GM12891 (cell line): ENCODE measurements around the gene NUP210.

ENCODE experiments used
- DNase-seq: peaks from one replicate; pipeline ENCODE4 v3.0.0; 2011; ENCODE audit warnings: low spot score; ENCODE audit not compliant: insufficient read length
- FAIRE-seq: peaks from 2 replicates; lab custom pipeline; 2011; peaks lifted over from hg19 to GRCh38; lab: Jason Lieb, UNC
- PAX5 ChIP-seq: IDR thresholded peaks from 2 replicates; pipeline ENCODE4 v1.6.1; 2011; ENCODE audit warnings: low read length, moderate library complexity, mild to moderate bottlenecking; ENCODE audit not compliant: insufficient read depth, severe bottlenecking
- POLR2A ChIP-seq: IDR thresholded peaks from 2 replicates; pipeline ENCODE4 v1.6.1; 2011; ENCODE audit warnings: low read depth, low read length, control low read depth
- POLR2AphosphoS5 ChIP-seq: IDR thresholded peaks from 2 replicates; pipeline ENCODE4 v1.6.1; 2011; ENCODE audit warnings: low read depth, low read length, control low read depth
- POU2F2 ChIP-seq: IDR thresholded peaks from 2 replicates; pipeline ENCODE4 v1.6.1; 2011; ENCODE audit warnings: low read depth, mild to moderate bottlenecking, control low read depth, low read length, moderate library complexity
- SPI1 ChIP-seq: IDR thresholded peaks from 2 replicates; pipeline ENCODE4 v1.6.1; 2011; ENCODE audit warnings: low read depth, low read length, control low read depth
- TAF1 ChIP-seq: IDR thresholded peaks from 2 replicates; pipeline ENCODE4 v1.6.1; 2011; ENCODE audit warnings: low read depth, low read length, control low read depth

Gene NUP210

DNA sequence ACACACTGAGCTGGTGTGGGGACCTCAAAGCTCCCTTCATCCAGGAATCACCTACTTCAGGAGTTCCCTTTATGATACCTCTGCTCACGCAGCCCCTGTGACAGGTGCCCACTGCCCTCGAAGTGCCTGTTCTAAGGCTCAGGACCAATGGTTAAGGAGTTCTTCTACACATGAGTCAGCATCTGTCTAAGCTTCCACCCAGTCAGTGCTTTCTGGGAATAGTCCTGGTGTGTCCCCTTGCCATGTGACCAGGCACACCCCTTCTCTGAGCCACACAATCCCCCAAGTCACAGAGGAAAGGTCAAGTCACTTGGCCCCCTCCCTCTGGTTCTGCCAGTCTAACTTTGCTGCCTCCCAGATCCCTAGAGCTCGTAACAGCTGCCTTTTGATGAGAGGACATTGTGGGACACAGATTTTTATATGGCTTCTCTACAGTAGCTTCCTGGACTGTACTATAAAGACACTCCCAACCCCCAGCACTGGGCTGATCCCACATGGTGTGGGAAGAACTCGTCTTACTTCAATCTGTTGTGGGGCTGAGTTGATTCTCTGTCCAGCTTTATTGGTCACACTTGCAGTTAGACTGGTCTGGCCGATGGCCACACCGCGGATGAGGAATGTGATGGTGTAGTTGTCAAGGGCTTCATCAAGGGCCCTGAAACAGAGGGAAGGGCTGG, 78.8 kb downstream of the NUP210 start:
- DNase-seq = no peak
- no peak for FAIRE-seq
- no peak for TF ChIP-seq SPI1

- FAIRE-seq = no peak
- no peak for DNase-seq
- TF ChIP-seq POLR2A = no peak
- no peak for TF ChIP-seq PAX5
- no peak for TF ChIP-seq POU2F2
- TF ChIP-seq TAF1 = no peak
- no peak for TF ChIP-seq SPI1
- TF ChIP-seq POLR2AphosphoS5 = no peak
Measured at GRCh38 chr3:13339833-13340232, 80.3 kb downstream of the NUP210 start.

DNA sequence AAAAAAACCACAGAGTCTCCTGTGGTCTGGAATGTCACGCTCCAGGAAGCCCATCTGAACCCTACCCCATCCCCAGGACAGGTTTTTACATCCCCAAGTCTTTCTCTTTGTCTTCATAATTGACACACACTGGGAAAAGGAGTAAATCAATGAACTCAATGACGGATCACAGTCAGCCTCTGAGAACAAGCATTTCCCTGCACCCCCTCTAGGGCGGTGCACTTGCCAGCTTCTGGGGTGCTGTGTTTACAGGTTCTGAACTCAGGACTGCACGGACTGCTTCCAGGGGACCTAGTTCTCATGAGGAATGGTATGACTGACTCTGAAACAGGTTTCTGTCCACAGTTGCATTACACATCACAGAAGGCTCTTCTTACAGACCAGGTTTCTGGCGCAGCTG, 81.1 kb downstream of the NUP210 start:
- no peak for TF ChIP-seq POU2F2
- TF ChIP-seq TAF1 = no peak
- no peak for TF ChIP-seq POLR2AphosphoS5
- no peak for TF ChIP-seq PAX5
- TF ChIP-seq SPI1 = no peak
- no peak for TF ChIP-seq POLR2A
- DNase-seq = no peak
- no peak for FAIRE-seq

DNA sequence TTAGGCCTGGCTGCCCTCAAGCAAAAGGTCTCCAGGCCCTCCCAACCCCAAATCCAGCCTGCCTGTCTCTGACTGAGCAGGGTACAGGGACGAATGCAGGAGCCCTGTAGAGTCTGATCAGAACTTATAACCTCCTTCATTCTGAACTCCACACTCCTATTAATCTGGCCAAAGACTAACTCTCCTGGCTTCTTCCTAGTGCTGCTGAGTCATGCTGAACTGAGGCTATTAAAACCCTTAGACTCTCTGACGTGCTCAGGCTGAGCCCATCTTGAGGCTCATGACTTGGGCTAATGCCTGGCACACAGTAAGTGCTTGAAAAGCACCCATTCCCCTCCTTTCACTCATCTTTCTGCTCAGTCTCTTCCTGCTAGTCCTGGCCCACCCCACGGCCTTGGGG, 81.9 kb downstream of the NUP210 start:
- no peak for DNase-seq
- no peak for TF ChIP-seq POU2F2
- no peak for FAIRE-seq

GRCh38 chr3:13336592-13336991, 83.5 kb downstream of the NUP210 start:
- no peak for DNase-seq
- TF ChIP-seq POU2F2 (no peak), TAF1 (no peak), POLR2AphosphoS5 (no peak), PAX5 (no peak), POLR2A (no peak), SPI1 (no peak)
- no peak for FAIRE-seq

GRCh38 chr3:13335503-13335902, 84.6 kb downstream of the NUP210 start:
- TF ChIP-seq SPI1 (no peak), TAF1 (no peak), POLR2AphosphoS5 (no peak)
- DNase-seq (no peak), FAIRE-seq (no peak)

DNA sequence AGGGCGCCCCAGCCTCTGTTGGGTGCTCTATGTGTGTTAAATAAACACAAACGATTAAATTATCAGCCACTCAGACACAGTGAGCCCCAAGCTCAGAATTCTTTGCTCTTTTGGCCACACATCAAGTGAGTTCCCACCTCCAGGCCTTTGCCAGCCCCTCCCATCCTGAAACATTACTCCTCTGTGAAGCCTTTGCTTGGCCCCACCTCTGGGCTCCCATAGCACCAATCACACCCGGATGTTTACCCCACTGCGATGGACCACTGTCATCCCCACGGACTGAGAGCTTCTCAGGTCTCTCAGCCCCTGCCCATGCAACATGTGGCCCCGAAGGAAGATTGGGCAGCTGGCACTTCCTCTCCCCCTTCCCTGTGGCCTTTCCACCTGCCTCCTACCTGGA, 85.1 kb downstream of the NUP210 start:
- DNase-seq (no peak), FAIRE-seq (no peak)
- no peak for TF ChIP-seq SPI1
- no peak for TF ChIP-seq TAF1
- no peak for TF ChIP-seq PAX5
- no peak for TF ChIP-seq POLR2A
- no peak for TF ChIP-seq POLR2AphosphoS5
- no peak for TF ChIP-seq POU2F2

GRCh38 chr3:13333236-13333897, 86.8 kb downstream of the NUP210 start:
- no peak for TF ChIP-seq PAX5
- no peak for TF ChIP-seq SPI1
- no peak for TF ChIP-seq TAF1
- TF ChIP-seq POU2F2 = no peak
- no peak for TF ChIP-seq POLR2A
- no peak for TF ChIP-seq POLR2AphosphoS5
- FAIRE-seq (no peak), DNase-seq (no peak)

- TF ChIP-seq POLR2AphosphoS5 (no peak), PAX5 (no peak), TAF1 (no peak), POU2F2 (no peak)
- no peak for DNase-seq
- no peak for FAIRE-seq
Measured at GRCh38 chr3:13332740-13333139, 87.4 kb downstream of the NUP210 start.

DNA sequence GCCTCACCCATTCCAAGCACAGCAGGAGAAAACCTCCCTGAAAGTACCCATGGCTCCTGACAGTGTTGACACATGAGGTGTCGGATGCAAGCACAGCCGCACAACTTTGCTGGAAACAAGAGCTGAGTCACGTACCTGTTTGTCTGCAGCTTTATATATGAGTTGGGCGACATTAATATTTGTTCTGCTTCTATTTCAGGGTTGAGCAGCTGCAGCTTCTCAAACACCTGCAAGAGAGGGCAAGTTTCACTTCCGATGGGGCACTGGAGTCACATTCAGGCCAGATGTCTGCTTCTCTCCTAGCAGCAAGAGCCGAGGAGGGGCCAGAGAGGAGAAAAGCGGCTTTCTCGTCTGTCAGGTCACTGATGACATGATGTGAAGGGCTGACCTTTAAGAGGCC, 88.0 kb downstream of the NUP210 start:
- no peak for TF ChIP-seq POU2F2
- no peak for TF ChIP-seq TAF1
- TF ChIP-seq PAX5 = no peak
- TF ChIP-seq POLR2AphosphoS5 = 0 out of 2 replicates have a peak, but pooled peaks have one; percentile 21
- TF ChIP-seq SPI1 = peak; percentile 77
- TF ChIP-seq POLR2A = no peak

More for the DNA sequence above, 88.0 kb downstream of the NUP210 start:
- peak; percentile 97 for FAIRE-seq
- peak; percentile 71 for DNase-seq
